HFFc6 (cell line): Measurements from ENCODE around the gene STMN3. TPM values are rescaled to one million over a fixed set of nuclear protein-coding genes. Genes with fewer than 3 reads are reported as not detected.

Experiments used
- DNase-seq: peaks from one replicate; pipeline ENCODE4 v3.0.0-alpha.2; 2018
- H3K27ac Mint-ChIP-seq: 2 replicates; pipeline ENCODE4 v1.8.0; 2020; ENCODE audit warnings: mild to moderate bottlenecking, mixed read lengths
- H3K27me3 Mint-ChIP-seq: 2 replicates; pipeline ENCODE4 v1.8.0; 2021; ENCODE audit warnings: mild to moderate bottlenecking, moderate library complexity, mixed read lengths; ENCODE audit not compliant: insufficient read depth
- H3K36me3 Mint-ChIP-seq: 2 replicates; pipeline ENCODE4 v1.8.0; 2021; ENCODE audit warnings: low read depth, mixed read lengths
- H3K4me1 Mint-ChIP-seq: 2 replicates; pipeline ENCODE4 v1.8.0; 2020; ENCODE audit warnings: low read depth, mixed read lengths
- H3K4me3 Mint-ChIP-seq: 2 replicates; pipeline ENCODE4 v1.8.0; 2020; ENCODE audit warnings: mild to moderate bottlenecking, moderate library complexity, mixed read lengths
- H3K9me3 Mint-ChIP-seq: 2 replicates; pipeline ENCODE4 v1.8.0; 2020; ENCODE audit warnings: mild to moderate bottlenecking, mixed read lengths
- CTCF ChIP-seq: fragments of 200-600 bp; sonication (generic); IDR thresholded peaks from 2 replicates; pipeline ENCODE4 v1.5.0; 2021; ENCODE audit warnings: antibody characterized with exemption, mild to moderate bottlenecking
- total RNA-seq, 6 experiments: library from RNA; stranded (reverse); fragmentation: NEBNext Ultra II Directional; extraction: Animal tissue kit (Norgen Biotek cat#: 25700); gene quantifications; 2 replicates in 1 of 6; 3 replicates in 5 of 6; pipeline ENCODE4 v1.2.3, GENCODE V29; 2021

STMN3 gene
- total RNA-seq, 6 experiments from 2014 or later = 0.77 to 3.2 (median 1.5) TPM

GRCh38 chr20:63664143-63664851 lies 11.1 kb upstream of the STMN3 start:
- peaks cover 8% of the 10 kb centered on the region for H3K4me1 Mint-ChIP-seq
- no peak overlapping the region for H3K27ac Mint-ChIP-seq
- no peak for TF ChIP-seq CTCF
- H3K27me3 Mint-ChIP-seq = peaks cover 2% of the 10 kb centered on the region
- DNase-seq = no peak
- H3K36me3 Mint-ChIP-seq = peaks cover 26% of the 10 kb centered on the region
- no peaks in the 10 kb centered on the region for H3K9me3 Mint-ChIP-seq
- no peak overlapping the region for H3K4me3 Mint-ChIP-seq

GRCh38 chr20:63663332-63664066 lies 10.3 kb upstream of the STMN3 start:
- H3K9me3 Mint-ChIP-seq = no peaks in the 10 kb centered on the region
- peaks cover 12% of the 10 kb centered on the region for H3K4me1 Mint-ChIP-seq

GRCh38 chr20:63662813-63663189 lies 9.6 kb upstream of the STMN3 start:
- no peak overlapping the region for H3K4me3 Mint-ChIP-seq
- no peak for TF ChIP-seq CTCF
- no peak overlapping the region for H3K27ac Mint-ChIP-seq
- peaks cover 15% of the 10 kb centered on the region for H3K4me1 Mint-ChIP-seq
- H3K36me3 Mint-ChIP-seq = peaks cover 13% of the 10 kb centered on the region; the same call in 1 of the 2 replicates
- no peaks in the 10 kb centered on the region for H3K9me3 Mint-ChIP-seq
- peaks cover 6% of the 10 kb centered on the region for H3K27me3 Mint-ChIP-seq
- DNase-seq = no peak

More at GRCh38 chr20:63663332-63664066, 10.3 kb upstream of the STMN3 start:
- Mint-ChIP-seq H3K27ac (no peak overlapping the region), H3K36me3 (peaks cover 18% of the 10 kb centered on the region), H3K4me3 (no peak overlapping the region), H3K27me3 (peaks cover 3% of the 10 kb centered on the region)
- no peak for TF ChIP-seq CTCF
- DNase-seq = no peak

GRCh38 chr20:63661959-63662812 lies 9.0 kb upstream of the STMN3 start:
- H3K27me3 Mint-ChIP-seq = peaks cover 6% of the 10 kb centered on the region
- no peaks in the 10 kb centered on the region for H3K9me3 Mint-ChIP-seq
- no peak for TF ChIP-seq CTCF
- H3K4me1 Mint-ChIP-seq = peaks cover 16% of the 10 kb centered on the region
- no peak overlapping the region for H3K27ac Mint-ChIP-seq
- H3K36me3 Mint-ChIP-seq = peaks cover 13% of the 10 kb centered on the region; the same call in 1 of the 2 replicates
- no peak for DNase-seq
- no peak overlapping the region for H3K4me3 Mint-ChIP-seq

GRCh38 chr20:63661108-63661507 lies 7.9 kb upstream of the STMN3 start:
- no peak for DNase-seq
- TF ChIP-seq CTCF = no peak
- Mint-ChIP-seq H3K36me3 (peaks cover 11% of the 10 kb centered on the region; the same call in 1 of the 2 replicates), H3K27ac (no peak overlapping the region), H3K4me1 (peaks cover 16% of the 10 kb centered on the region), H3K4me3 (no peak overlapping the region), H3K9me3 (no peaks in the 10 kb centered on the region), H3K27me3 (peaks cover 6% of the 10 kb centered on the region)
